ENCODE results near the gene TAB3.

The TAB3 gene

DNA sequence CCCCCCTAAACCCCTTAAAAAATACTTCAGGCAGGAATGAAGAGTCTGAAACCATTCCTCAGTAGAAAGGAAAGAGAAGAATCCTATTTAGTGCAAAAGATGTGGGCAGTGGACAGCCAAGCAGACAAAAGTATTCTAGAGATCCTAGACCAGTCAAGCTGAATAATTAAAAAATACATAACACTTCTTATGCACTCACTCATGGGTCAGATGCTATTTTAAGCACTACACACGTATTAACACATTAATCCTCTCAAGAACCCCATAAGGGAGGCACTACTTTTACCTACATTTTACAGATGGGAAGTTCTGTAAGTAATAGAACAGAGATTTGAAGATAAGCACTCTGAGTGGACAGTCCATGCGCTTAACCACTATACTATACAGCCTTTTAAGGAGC, 5.9 kb downstream of the TAB3 start:
- DNase-seq (ENCODE audit: low spot score), result no peak

DNA sequence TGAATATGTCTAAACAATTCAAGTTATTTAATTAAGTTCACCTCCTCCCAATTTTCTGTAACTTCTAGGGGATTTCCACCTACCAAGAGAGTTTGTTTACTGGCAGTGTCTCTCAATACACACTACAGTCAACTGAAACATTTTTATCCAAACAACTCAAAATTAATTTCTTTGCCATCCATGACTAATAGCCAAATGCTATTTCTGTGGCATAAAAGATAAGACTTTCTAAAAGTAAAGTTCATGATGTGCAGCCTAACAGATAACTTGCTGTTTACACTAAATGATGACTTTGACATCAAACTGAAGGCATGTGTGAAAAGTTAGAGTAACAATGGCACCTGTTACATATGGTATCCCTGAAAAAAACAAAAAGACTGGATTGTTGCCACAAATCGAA, 7.3 kb downstream of the TAB3 start:
- no peak for DNase-seq (ENCODE audit: low spot score)

DNA sequence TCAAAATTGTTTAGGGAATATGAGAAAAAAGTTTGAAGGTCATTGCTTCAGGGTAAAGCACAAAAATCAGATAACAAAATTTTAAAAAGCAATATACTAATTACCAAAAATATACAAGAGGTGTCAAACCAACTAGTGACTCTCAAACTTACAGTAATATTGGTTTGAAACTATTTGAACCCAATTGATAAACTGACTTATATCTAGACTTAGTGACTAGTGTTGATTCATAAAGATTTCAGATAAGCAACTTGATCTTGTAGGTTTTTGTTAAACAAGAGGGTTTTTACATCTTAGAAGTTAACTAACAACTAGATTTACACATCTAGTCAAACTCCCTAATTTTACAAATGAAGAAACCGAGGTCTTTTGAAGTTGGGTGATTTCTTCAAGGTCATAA, 7.7 kb downstream of the TAB3 start:
- no peak for DNase-seq (ENCODE audit: low spot score)

DNA sequence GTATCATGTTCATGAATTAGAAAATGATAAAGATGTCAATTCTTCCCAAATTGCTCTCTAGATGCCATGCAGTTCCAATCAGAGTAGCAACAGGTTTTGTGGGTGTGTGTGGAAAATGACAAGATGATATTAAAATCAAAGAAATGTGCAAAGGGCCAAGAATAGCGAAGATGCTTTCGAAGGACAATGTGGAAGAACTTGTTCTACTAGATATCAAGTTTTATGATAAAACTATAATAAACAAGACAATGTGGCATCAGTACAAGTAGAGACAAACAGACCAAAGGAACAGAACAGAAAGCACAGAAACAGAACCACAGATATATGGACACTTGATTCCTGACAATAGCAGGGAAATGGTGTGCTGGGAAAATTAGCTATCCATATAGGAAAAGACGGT, 9.0 kb downstream of the TAB3 start:
- DNase-seq (ENCODE audit: low spot score), result no peak

DNA sequence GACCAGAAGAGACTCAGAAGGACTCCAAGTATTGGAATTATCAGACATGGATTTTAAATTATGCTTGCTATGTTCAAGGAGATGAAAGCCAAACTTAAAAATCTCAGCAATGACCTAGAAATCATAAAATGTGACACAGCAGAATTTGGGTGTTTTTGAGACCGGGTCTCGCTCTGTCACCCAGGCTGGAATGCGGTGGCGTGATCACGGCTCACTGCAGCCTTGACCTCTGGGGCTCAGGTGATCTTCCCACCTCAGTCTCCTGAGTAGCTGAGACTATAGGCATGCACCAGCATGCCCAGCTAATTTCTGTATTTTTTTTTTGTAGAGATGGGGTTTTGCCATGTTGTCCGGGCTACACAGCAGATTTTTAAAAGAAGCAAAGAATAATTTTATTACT, 12.7 kb downstream of the TAB3 start:
- no peak for DNase-seq (ENCODE audit: low spot score)

DNA sequence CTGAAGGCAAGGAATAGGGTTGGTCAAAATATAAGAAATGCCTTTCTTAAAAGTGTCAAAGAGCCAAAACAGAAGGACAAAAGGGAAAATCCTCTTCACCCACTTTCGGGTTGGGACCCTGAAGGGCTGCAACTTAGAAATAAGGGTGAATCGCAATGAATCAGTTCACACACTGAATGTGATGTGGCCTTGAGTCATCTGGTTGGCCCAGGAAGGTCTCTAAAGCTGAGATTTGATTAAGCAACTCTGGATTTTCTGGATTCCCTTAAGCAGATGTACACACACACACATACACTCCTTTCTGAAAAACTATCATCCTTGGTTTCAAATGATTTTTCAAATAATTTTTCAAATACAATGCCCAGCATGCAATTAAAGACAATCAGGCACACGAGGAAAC, 13.1 kb downstream of the TAB3 start:
- DNase-seq (ENCODE audit: low spot score), result peak; percentile 19

DNA sequence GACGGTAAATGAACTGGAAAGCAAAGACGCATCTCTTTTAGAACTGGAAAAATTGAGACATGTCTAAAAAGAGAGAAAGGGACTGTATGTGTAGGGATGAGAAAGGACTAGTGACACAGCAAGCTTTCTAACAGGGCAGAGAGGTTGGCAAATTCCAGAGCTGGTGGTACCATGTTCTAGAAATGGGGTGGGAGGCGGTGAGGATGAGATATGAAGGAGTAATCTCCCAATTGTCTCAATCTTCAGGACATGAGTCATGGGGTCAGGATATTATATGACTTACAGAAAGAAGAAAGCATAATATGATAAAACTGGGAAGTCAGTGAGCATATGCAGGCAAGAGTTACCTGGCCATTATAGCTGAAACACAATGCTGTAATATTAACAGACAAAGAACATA, 14.2 kb downstream of the TAB3 start:
- no peak for DNase-seq (ENCODE audit: low spot score)

DNA sequence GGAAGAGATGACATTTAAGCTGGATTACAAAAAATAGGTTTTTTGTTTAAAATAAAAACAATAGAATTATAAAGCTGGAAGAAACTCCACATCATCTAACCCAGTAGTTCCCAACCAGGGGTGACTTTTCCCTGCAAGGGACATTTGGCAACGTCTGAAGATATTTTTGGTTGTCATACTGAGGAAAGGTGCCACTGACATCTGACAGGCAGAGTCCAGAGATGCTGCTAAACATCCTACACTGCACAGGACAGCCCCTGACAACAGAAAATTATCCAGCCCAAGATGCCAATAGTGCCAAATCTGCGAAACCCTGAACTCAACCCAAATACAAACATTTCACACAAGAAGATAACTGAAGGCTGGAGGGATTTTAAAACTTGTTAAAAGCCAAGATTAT, 18.5 kb downstream of the TAB3 start:
- DNase-seq (ENCODE audit: low spot score), result no peak

DNA sequence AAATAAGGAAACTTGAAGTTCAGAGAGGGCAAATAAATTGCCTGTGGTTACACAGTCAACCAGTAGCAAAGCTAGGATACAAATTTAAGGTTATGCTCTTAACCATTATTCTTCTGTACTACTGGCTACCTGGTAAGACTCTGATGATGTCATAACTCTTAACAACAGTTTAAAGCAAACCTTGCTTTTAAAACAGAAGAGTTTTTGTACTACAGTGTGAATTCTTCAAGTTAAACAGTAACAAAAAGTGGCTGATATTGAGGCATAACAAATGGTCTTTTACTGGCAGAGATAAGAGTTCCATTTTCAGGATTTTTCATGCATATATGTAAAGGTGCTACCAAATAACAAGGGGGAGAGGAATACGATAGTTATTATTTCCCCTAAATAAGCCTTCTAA, 23.4 kb downstream of the TAB3 start:
- no peak for DNase-seq (ENCODE audit: low spot score)

DNA sequence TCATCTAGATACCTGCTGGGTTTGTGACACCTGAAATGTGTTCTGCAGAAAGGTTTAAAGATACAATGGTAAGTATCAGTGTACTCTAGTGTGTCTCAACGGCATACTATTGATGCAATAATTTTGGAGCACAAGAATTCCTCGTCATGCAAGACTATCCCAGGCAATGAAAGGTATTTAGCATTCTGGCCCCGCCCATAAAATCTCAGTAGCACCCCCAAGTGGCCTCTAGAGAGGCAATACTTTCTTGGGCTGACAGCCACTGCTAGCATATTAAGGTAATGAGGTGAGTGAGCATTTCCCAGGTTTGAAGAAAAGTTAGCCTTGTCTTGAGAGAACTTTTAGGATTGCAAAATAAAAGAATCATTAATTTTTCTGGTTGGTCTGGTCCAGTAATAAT, 24.0 kb downstream of the TAB3 start:
- no peak for DNase-seq (ENCODE audit: low spot score)

DNA sequence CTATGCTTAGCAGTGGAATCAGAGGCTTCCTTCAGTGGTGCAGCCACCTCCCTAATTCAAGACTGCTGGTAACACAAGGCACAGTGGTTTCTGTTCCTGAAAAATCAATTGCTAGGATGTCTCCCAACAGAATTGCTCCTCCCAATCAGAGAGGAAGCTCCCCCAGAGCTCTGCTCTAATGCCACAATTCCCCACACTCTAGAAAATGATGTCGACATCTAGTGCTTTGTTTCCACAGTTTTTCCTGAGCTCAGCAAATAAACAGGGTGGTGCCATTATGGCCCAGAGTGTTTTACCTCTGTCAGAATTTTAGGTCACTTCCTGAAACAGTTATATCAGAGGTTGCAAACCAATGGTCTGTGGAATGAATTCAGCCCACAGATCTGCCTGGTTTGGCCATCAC, 24.7 kb downstream of the TAB3 start:
- no peak for DNase-seq (ENCODE audit: low spot score)

DNA sequence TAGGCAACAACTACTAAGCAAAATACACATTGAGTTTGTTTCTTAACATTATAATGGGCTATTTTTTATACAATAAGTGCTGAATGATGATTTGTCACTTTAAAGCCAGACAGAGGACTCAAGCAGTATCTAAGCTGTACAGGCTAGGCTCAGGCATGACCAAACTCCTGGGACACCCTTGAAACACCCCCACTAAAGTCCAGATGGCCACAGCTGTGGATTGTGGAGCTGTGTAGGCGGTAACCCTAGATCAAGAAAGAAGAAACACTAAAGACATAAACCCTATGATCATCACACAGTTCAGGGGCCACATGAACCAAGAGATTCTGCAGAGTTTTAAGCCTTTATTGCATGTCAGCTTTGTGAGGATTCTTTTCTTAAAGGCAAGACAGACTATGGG, 25.1 kb downstream of the TAB3 start:
- no peak for DNase-seq (ENCODE audit: low spot score)

DNA sequence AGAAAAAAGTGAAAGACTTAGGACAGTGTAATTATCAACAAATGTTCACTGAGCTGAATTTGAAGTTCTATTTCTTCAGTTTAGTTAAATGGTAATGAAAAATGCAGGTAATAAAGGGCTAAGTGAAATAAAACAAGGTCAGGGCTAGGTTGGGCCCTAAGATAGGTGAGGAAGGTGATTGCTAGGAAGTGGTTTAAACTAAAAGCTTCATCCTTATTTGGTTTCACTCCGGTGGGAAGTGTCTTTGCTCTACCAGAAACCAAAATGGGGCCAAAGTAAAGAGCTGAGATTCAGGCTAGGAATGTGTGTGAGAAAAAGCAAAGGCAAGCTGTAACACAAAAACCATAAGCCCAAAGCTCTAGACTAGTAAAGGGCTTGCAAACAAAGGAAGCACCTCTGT, 31.0 kb downstream of the TAB3 start:
- DNase-seq (ENCODE audit: low spot score), result no peak

DNA sequence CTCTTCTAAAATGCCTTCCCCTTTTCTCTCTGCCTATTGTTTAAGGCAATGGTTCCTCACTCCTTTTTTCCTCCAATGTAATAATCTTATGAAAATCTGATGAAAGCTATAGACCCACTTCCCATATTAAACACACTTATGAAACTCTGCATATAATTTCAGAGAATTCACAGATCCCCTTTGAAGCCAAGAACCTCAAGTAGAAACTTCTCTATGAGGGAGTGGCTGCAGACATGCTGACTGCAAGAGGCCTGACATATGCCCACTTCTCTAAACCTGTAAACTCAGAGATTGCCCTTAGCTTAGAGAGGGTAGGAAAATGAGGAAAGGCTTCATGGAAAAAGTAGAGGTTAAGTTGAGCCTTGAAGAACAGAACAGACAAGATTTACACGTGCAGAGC, 37.6 kb downstream of the TAB3 start:
- no peak for DNase-seq (ENCODE audit: low spot score)

DNA sequence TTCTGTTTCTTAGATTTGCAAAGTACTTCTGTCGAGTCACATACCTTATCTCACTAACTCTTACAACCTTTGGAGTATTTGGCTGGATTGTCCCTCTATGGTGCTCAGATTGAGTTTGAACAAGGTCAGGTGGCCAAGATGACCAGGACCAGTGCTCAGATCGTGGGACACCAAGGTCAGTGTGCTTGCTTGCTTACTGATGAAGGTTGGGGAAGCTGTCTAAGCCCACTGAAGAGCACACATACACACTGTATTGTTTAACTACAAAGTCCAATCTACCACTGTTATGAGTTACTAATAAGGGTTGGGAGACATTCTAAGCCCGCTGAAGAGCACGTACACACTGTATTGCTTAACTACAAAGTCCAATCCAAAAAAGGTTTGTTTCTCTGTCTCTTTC, 53.7 kb downstream of the TAB3 start:
- no peak for DNase-seq (ENCODE audit: low spot score)

DNA sequence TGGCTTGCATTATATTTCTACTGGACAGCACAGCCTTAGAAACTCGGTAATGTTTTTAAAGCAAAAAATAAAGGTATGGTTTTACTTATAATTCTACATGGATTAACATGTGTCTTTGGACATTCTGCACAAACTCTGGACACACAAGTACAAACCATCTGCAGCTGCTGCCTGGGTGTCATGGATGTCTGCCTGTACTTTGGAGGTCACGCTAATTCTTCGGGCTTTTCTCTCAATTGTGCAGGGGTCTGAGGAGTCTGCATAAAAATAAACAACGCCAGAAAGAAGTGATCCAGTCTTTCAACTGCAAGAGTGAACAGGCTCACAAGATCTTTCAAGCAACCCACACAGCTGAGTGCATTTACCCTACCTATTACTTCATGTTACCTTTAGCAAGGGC, 55.2 kb downstream of the TAB3 start:
- DNase-seq (ENCODE audit: low spot score), result no peak

DNA sequence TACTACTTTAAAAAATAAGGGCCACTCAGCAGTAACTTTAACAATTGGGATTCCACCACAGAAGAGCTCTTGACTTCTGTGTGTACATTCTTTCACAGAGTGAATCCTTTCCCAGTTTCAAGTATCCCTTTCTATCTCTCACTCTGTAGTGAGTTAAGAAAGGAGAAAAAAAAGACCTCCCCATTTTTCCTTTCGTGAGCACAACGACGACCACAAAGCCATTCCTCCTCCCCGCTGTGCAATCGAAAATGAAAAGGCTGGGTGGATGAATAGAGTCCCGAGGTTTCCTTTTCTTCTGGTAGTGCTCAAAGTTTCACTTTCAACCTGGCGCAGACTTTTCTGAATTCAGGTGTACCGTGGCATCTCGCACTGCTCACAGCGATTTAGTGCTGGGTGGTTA, 58.0 kb downstream of the TAB3 start:
- no peak for DNase-seq (ENCODE audit: low spot score)

DNA sequence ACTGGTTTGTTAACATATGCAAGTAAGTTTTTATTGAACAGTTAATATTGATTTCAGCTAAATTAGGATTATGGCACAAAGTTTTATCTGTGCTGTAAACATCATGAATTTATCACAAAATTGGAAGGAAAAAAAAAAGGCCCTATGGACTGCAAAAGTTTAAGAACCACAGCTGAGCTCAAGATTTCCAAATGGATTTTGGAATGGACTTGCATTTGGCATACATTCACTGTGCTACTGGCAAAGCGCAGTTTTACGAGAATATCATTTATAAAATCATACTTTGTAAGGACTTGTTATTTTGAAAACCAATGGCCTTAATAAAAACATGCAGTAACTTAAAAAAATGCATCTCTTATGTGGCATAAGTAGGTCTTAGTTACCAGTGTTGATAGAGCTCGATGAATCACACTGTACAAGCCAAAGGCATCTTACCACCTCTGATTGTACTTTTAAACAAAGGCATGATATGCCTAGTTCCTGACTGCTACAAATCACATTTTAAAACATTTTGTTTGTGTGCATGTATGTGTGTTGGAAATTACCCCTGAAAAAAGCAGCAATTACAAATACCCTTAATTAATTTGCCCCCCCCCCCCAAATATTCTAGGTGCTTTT, 58.6 kb downstream of the TAB3 start:
- DNase-seq (ENCODE audit: low spot score), result no peak

DNA sequence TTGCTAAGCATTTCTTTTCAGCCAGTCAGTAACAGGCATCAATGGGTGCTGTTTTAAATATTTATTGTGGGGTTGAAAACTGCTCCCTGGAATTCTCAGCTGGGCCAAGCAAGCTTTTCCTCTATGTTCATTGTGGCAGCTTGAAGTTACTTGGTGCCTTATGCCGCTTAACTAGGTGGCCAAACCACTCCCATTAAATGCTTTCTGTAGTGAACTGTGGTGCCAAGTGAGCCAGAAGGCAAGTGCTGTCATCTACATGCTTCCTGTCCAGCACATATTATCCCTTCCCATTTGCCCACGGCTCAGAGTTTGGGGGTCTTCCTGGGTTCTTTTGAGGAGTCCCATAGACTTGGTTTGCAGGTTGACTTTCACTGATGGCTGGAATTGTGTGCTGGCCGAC, 64.8 kb downstream of the TAB3 start:
- peak; percentile 5 for DNase-seq (ENCODE audit: low spot score)

DNA sequence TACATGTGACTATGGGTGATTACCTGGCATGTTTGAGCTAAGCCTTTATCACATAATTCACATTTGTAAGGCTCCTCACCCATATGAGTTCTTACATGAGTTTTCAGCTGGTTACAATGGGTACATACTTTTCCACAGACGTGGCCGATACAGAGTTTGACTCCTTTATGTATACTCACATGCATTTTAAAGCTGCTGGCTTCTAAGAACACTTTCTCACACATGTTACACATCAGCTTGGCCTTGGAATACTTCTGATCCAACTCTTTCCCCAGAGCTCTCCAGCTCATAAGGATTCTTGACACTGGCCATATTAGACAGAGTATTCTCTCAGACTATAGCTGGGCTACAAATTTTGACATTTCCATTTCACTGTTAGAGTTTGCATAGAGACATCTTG, 66.3 kb downstream of the TAB3 start:
- DNase-seq (ENCODE audit: low spot score), result no peak

DNA sequence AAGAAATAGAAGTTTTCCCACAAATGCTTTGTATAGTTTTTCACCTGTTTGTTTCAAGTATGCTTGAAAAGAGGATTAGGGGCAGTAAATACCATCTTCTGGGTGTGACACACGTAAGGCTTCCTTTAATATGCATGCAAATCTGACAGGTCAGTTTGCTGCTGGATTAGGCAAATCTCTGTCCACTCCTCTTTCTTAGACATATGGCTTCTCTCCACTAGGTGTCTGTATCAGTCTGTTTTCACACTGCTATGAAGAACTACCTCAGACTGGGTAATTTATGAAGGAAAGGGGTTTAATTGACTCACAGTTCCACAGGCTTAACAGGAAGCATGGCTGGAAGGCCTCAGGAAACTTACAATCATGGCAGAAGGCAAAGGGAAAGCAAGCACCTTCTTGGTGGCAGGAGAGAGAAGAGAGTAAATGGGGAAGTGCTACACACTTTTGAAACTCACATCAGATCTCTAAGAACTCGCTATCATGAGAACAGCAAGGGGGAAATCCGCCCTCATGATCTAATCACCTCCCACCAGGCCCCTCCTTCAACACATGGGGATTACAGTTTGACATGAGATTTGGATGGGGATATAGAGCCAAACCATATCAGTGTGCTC, 66.9 kb downstream of the TAB3 start:
- no peak for DNase-seq (ENCODE audit: low spot score)

DNA sequence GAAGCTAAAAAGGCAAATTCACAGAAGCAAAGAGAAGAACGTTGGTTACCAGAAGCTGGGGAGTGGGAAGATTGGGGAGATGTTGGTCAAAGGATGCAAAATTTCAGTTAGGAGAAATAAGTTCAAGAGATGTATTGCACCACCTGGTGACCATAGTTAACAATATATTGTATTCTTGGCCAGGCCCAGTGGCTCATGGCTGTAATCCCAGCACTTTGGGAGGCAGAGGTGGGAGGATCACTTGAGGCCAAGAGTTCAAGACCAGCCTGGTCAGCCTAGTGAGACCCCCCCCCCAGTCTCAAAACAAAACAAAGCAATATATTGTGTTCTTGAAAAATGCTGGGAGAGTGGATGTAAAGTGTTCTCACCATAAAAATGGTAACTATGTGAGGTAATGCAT, 67.9 kb downstream of the TAB3 start:
- DNase-seq (ENCODE audit: low spot score), result no peak

DNA sequence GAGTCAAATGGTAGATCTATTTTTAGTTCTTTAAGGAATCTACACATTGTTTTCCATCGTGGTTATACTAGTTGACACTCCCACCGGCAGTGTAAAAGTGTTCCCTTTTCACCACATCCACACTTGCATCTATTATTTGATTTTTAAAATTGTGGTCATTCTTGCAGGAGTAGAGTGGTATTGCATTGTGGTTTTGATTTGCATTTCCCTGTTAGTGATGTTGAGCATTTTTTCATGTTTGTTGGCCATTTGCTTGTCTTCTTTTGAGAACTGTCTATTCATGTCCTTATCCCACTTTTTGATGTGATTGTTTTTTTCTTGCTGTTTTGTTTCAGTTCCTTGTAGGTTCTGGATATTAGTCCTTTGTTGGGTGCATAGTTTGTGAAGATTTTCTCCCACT, 70.0 kb downstream of the TAB3 start:
- no peak for DNase-seq (ENCODE audit: low spot score)

DNA sequence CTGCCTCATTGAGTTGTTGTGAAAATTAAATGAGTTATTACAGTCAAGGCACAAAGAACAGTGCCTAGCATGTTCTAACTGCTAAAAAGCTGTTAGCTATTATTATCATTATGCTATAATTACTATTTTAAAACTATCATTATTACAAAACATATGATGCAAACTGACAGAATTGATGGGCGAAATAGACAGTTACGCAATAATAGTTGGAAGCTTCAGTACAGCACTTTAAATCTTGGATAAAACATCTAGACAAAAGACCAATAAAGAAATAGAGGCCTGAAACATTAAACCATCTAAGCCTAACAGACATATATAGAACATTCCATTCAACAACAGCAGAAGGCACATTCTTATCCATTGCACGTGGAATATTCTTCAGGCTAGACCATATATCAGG, 73.0 kb downstream of the TAB3 start:
- no peak for DNase-seq (ENCODE audit: low spot score)

DNA sequence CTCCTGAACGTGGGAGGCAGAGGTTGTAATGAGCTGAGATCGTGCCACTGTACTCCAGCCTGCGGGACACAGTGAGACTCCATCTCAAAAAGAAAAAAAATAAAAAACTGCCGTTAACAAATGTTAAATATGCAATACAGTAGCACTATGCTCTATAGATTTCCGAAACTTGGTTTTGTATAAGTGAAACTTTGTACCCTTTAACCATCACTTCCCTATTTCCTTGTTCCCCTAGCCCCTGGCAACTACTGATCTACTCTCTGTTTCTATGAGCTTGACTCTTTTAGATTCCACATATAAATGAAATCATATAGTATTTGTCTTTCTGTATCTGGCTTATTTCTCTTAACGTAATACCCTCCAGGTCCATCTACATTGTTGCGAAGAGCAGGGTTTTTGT, 74.1 kb downstream of the TAB3 start:
- DNase-seq (ENCODE audit: low spot score), result no peak
